ENCODE measurements around the gene BDNF.

- TF ChIP-seq CTCF (conservative IDR thresholded peaks at IDR 0.05) (peak; percentile 90), ZFX (IDR thresholded peaks at IDR 0.05) (no peak)
Observed at GRCh38 chr11:27705873-27706820, 5.9 kb upstream of the BDNF start.

Data from C4-2B (cell line).